Activated naive CD4-positive, alpha-beta T cell treated with anti-CD3 and anti-CD28 coated beads, Interleukin-2, amount 50 U/mL, for 72 hours (primary cell): Measurements from ENCODE around the gene IPO8. TPM values are rescaled to one million over a fixed set of nuclear protein-coding genes. Genes with fewer than 3 reads are reported as not detected.

Experiments used
- ATAC-seq, 2 donors: fragments of 150-1000 bp; cut with Tn5 transposase; 2 replicates each; pipeline ENCODE4 v1.10.0; 2021; ENCODE audit warnings: mild to moderate bottlenecking in 2 of 2, moderate library complexity in 2 of 2
- DNase-seq, 2 donors: peaks; one replicate each; pipeline ENCODE4 v3.0.0; 2021 to 2022; ENCODE audit warnings: low spot score in 2 of 2
- H3K27ac Mint-ChIP-seq, 2 donors: one replicate each; pipeline ENCODE4 v1.8.0; 2022; ENCODE audit warnings: mild to moderate bottlenecking in 2 of 2, mixed read lengths in 2 of 2
- H3K36me3 Mint-ChIP-seq, 2 donors: one replicate each; pipeline ENCODE4 v1.8.0; 2022; ENCODE audit warnings: mixed read lengths in 2 of 2
- H3K9me3 Mint-ChIP-seq, 2 donors: one replicate each; pipeline ENCODE4 v1.8.0; 2022; ENCODE audit warnings: mixed read lengths in 2 of 2
- total RNA-seq, 2 donors: library from RNA; stranded (reverse); gene quantifications; one replicate each; pipeline ENCODE4 v1.2.3, GENCODE V29; 2022

Gene IPO8
- 10 to 100 TPM; 28.4 to 49.3 TPM for total RNA-seq

DNA sequence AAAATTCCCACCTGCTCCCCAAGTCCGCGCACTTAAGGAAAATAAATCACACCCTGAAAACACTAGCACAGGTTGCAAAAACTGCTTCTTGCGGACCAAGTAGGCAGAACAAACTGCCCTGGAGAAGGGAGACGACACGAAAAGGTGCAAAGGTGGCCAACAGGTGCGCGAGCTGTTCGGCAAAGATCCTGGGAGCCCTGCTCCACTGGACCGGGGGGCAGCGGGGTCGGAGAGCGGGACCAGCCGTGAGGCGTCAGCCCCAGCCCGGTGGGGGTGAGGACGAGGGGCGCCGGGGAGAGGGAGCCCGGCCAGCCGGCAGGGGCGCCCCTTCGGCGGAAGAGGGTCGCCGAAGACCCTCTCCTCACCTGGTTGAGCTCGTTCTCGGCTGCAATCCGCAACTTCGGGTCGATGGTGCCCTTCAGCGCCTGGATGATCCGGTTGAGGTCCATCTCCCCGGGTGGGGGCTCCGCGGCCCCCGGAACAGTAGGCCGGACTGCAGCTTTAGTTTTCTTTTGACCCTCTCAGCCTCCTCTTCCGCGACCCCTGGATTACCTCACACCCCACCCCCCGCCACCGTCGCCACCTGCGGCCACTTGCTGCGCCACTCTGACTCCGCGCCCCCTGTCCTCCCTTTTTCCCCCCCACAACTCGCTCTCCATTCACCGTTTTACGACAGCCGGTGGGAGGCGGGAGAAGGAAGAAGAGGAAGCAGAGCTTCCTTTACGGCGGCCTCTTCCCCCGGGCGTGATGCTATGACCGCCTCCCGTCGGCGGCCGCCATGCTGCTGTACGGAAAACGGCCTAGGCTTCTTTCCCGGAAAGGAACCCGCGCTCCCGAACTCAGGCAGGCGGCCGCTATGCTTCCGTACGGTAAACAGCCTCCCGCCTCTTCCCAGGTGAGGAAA is at the start of gene IPO8:
TSS of gene IPO8 (minus strand) at position 671 of the 904 bp plus-strand sequence. CDS start at position 449, 222 bp downstream.
- peak; percentile 78 to 79 for DNase-seq

DNA sequence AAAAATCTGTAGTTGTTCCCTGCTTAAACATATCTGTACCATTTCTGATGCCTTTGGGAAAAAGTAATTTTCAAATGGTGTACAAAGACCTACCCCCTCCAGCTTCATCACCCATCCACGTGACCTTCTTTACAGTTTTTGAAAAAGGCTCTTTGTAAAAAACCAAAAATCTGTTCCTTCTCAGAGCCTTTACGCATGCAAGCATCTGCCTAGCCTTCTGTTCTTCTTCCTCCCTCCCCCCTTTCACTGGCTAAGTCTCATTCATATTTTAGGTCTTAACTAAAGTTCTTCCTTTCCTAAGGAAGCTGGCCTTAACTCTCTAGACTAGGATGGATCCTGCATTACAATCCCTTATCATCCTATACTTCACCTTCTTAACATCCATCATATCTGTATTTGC is 48.7 kb upstream of the IPO8 start:
- no peak overlapping the region for H3K27ac Mint-ChIP-seq
- DNase-seq (no peak), ATAC-seq (no peak)
- peaks cover 1 to 6% of the 10 kb centered on the region in 2 donors for H3K36me3 Mint-ChIP-seq
- no peaks in the 10 kb centered on the region for H3K9me3 Mint-ChIP-seq

More for the DNA sequence above, at the start of gene IPO8:
- Mint-ChIP-seq H3K27ac (peak within 1 kb of the TSS; percentile 97 to 100), H3K9me3 (no peaks in the 10 kb centered on the region), H3K36me3 (peaks cover 7 to 16% of the 10 kb centered on the region in 2 donors)
- peak; percentile 81 to 90 for ATAC-seq

DNA sequence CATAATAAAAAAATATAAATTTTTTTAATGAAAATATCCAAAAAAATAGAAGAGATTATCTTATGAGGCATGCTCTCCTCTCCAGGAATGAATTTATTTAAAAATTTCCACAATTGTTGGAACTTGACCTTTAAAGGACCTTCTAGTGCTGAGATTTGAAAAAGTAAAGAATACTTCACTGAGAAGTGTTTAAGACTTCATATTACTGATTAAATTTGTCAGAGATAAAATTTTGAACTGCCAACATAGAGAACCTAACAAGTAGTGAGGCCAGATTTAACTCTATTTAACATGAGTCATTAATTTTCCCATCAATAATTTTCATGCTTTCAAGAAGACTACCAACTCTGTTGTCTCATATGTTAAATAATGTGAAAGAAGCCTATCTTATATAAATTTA is 44.6 kb upstream of the IPO8 start:
- no peaks in the 10 kb centered on the region for H3K9me3 Mint-ChIP-seq
- no peak overlapping the region for H3K27ac Mint-ChIP-seq
- DNase-seq (no peak), ATAC-seq (no peak)
- peaks cover 7 to 11% of the 10 kb centered on the region in 2 donors for H3K36me3 Mint-ChIP-seq

DNA sequence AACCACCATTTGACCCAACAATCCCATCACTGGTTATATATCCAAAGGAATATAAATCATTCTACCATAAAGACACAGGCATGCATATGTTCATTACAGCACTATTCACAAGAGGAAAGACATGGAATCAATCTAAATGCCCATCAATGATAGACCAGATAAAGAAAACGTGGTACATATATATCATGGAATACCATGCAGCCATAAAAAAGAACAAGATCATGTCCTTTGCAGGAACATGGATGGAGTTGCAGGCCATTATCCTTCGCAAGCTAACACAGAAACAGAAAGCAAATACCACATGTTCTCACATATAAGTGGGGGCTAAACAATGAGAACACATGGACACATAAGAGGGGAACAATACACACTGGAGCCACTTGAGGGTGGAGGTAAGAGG is 43.4 kb upstream of the IPO8 start:
- no peak overlapping the region for H3K27ac Mint-ChIP-seq
- ATAC-seq (no peak), DNase-seq (no peak)
- H3K36me3 Mint-ChIP-seq = peaks cover 7 to 18% of the 10 kb centered on the region in 2 donors
- no peaks in the 10 kb centered on the region for H3K9me3 Mint-ChIP-seq

DNA sequence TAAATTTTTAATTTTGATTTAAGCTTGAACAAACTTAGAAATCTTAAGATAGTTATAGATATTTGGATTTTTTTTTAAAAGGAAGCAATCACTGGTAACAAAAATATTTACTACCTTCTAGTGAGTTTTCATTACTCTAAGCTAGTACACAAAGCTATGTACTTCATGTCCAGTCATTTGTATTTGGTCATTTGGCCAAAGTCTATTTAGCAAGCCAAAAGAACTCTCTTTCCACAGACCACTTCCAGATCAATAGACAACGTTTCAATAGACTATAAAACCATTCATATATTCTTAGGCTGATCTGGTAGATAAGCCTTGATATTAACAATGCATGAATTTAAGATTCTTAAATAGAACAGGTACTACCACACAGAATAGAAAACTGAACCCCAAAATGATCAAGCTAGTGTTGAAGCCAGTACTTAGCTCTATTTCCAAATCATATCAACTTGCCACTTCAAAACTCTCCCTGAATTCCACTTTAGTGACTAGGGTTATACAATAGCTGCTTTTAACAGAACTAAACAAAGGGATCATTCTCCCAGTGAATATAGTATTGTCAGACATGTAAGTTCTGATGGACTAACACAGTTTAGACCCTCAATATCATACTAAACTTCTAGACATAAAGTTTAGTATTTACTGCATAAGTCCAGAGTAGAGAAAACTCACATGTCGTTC is 37.4 kb upstream of the IPO8 start:
- no peak overlapping the region for H3K27ac Mint-ChIP-seq
- no peak for DNase-seq
- ATAC-seq = no peak

DNA sequence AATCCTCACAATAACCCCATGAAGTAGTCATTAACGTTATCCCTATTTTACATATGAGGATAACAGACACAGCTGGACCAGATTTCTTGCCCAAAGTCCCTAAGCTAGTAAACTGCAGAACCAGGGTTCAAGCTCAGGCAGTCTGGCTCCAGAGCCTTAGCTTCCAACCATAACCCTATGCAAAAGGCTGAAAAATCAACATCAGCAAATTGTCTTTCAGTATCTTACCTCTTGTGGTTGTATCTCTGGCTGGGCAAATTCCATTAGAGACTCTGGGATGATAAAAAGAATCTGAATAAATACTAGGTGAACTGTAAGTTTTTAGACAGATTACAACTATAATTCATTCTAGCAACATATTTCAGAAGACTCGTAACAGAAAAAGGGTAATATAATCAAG is 34.3 kb upstream of the IPO8 start:
- H3K9me3 Mint-ChIP-seq = no peaks in the 10 kb centered on the region
- ATAC-seq (no peak), DNase-seq (no peak)
- peaks cover 6 to 23% of the 10 kb centered on the region in 2 donors for H3K36me3 Mint-ChIP-seq
- no peak overlapping the region for H3K27ac Mint-ChIP-seq

More for the DNA sequence above, 37.4 kb upstream of the IPO8 start:
- peaks cover 6 to 29% of the 10 kb centered on the region in 2 donors for H3K36me3 Mint-ChIP-seq
- H3K9me3 Mint-ChIP-seq = no peaks in the 10 kb centered on the region

DNA sequence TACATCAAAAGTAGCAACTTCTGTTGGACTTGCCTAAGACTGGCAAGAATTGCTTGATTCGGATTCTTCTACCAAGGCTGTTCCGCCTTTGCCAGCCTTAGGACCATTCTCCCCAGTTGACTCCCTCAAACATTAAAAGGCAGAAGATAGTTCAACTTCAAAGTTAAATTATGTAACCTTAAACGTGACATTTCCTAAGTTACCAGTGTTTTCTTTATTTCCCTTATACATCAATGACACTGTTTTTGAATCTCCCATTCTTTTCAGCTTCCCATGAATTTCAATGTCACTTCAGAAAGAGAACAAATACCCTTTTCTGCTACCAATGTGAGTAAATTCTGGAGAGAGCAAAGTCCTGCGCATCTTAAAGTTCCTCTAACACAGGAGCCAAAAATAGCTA is 33.9 kb upstream of the IPO8 start:
- DNase-seq (no peak), ATAC-seq (no peak)
- peaks cover 6 to 19% of the 10 kb centered on the region in 2 donors for H3K36me3 Mint-ChIP-seq
- no peak overlapping the region for H3K27ac Mint-ChIP-seq
- H3K9me3 Mint-ChIP-seq = no peaks in the 10 kb centered on the region

DNA sequence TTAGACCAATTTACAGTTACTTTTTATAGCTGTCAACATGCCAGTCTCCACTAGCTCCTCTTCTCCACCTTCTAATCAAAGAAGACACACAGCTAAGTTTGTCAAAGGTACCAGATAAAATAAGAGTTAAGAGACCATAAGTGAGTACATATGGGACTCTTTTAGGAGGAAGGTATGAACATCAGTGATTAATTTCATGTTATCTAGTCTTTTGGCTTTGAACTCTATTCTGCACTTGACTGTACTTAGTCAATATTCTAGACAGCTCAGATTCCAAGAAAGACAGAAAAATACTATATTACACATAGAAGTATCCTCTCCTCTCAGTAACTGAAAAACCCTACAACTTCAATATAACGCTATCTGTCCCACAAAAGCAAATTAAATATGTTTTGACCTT is 31.0 kb upstream of the IPO8 start:
- ATAC-seq = peak in 1 of 2 donors; percentile 57
- no peaks in the 10 kb centered on the region for H3K9me3 Mint-ChIP-seq
- H3K36me3 Mint-ChIP-seq = peaks cover 6 to 14% of the 10 kb centered on the region in 2 donors
- no peak for DNase-seq
- H3K27ac Mint-ChIP-seq = no peak overlapping the region

DNA sequence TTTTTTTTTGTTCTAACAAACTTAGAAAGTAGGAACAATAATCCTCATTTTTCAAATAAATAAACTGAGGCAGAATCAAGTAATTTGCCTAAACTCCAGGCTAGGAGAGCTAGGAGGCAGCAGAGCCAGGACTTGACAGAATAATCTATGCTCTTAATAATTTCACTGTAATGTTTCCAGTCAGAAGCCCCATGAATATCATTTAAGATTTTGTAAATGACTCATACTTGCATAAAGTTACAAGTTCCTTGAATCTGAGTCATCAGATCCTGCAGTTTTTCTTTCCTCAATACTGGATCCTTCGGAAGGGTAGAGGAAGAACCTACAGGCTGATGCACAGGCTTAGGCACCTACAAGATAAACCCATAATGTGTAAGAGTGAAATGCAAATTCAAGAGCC is 30.1 kb upstream of the IPO8 start:
- Mint-ChIP-seq H3K9me3 (no peaks in the 10 kb centered on the region), H3K36me3 (peaks cover 6 to 14% of the 10 kb centered on the region in 2 donors)
- no peak for DNase-seq

DNA sequence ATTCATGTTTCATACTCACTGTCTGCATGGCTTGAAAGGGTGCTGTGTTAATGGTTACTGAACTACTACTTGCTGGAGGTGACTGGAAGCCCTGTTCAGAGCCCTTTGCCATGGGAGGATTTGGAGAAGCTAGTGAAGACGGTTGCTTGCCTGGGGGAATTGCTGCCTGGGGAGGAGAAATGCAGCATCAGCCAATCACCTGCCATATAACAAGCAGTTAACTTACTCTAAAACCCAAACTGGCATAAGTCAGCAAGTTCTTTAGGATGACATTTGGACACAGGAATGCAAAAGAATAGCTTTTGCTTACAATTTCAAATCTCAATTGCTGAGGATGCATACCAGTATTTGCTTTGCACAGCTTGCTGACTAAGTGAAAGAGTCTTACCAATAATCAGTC is 23.4 kb upstream of the IPO8 start:
- H3K27ac Mint-ChIP-seq = no peak overlapping the region
- no peak for DNase-seq
- H3K9me3 Mint-ChIP-seq = no peaks in the 10 kb centered on the region
- ATAC-seq = no peak
- H3K36me3 Mint-ChIP-seq = no peaks in the 10 kb centered on the region

More for the DNA sequence above, 30.1 kb upstream of the IPO8 start:
- ATAC-seq = no peak
- H3K27ac Mint-ChIP-seq = no peak overlapping the region

DNA sequence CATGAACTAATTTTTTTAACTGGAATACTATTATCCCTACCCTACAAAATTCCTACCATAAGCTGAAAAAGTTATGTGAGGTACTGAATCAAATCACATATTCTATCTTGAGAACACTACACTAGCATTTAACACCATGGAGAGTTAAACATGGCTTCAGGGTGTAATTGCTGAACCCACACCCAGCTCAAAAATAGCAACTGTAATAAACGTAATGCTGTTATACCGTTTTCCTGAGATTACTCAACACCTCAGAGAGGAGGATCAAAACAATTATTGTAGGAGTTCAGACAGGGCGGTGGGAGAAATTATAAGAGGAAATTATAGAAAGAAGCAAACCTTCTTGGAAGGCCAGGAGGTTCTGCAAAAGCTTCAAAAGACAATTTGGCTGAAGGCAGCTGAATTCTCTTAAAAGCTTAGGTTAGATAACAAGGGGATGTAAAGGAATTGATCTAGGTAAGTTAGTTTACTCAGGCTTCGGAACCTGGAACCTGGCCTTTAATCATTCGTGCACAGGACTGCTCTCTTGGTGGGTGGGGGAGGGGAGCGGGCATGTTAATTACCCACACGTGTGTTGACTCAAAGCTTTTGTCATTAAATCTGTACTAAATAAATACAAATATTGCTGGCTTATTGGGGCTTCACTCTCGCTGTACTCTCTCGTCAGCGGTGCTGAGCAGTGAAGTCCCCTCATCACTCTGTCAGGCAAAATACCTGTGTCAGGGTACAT is 12.1 kb upstream of the IPO8 start:
- ATAC-seq = no peak
- no peak overlapping the region for H3K27ac Mint-ChIP-seq
- no peaks in the 10 kb centered on the region for H3K36me3 Mint-ChIP-seq
- DNase-seq = no peak
- H3K9me3 Mint-ChIP-seq = no peaks in the 10 kb centered on the region

DNA sequence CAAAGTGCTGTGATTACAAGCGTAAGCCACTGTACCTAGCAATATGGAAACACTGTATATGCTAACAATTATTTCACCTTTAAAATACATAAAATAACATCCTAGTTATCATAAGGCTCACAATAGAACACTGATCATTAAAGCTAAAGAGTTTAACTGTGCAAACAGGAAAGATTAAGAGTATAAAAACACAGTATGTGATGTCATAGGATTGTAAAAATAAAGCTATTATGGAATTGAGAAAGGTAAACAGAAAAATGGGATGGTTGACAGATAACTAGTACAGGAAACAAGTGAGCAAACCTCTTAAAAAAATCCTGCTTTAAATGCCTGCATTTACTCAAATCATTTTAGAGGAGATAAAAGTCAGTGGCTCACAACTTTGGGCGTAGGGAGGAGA is 10.8 kb upstream of the IPO8 start:
- Mint-ChIP-seq H3K9me3 (no peaks in the 10 kb centered on the region), H3K27ac (no peak overlapping the region), H3K36me3 (no peaks in the 10 kb centered on the region)
- DNase-seq = no peak
- ATAC-seq = no peak

DNA sequence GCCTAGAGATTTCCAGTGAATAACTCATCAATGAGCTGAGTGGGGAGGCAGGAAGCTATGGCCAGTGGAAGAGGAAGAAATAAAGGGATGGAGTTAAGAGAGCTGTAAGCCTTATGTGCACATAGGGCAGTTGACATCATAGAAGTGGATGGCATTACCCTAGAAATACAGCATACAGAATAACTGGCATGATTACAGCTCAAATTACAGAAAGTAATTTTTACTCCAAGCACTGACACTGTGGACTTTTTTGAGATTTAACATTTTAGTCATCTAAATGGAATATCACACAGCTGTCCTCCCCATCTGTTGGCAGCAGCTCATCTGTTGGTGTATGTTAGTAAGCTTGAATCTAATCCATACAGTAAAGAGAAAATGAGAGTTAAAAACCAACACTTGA is 5.4 kb upstream of the IPO8 start:
- no peak for DNase-seq
- no peak for ATAC-seq
- Mint-ChIP-seq H3K36me3 (peaks cover 2 to 3% of the 10 kb centered on the region in 2 donors), H3K9me3 (no peaks in the 10 kb centered on the region), H3K27ac (no peak overlapping the region)

DNA sequence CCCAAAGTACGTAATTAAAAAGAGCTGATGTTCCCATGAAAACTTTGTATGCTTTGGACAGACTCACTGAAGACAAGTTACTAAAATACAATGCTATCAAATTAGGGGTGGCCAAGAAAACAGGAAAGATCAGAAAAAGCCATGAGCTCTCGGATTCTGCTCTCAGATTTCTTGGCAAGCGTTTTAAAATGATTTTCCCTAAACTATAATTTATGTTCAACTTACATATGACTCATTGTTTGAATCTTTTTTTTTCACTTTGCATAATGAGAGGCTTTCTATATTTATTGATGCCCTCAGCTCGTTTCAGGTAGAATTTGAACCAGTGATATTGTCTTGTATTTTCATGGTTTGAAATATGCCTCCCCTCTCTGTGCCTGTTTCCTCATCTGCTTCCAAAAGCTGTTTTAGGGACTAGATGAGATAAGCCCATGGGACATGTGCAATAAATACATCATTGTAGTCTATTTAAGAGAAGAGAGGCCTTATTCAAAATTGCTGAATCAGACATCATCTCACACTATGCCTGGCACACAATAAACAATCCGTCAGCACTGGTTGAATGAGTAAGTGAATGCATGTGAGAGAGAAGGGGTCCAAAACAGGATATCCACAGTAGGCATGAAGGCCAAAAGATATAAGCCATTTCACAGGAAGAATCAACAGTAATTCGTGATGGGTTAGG is 4.7 kb upstream of the IPO8 start:
- H3K27ac Mint-ChIP-seq = no peak overlapping the region
- H3K36me3 Mint-ChIP-seq = peaks cover 7 to 8% of the 10 kb centered on the region in 2 donors

DNA sequence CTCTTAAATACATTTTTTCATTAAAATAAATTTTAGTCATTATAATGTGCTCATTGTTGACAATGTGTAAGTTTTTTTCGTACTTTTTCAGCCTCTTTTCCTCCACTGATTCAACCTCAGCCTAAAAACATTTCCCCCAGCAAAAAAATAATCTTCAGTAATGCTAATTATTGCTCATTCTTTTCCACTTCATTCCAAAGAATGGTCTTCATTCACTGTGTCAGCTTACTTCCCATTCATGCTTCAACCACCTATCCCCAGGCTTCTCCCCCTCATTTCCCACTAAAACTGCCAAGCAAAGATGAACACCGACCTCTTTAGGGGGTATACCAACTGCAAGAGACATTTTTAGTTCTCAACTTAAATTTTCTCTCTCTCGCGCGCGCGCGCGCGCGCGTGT is 2.7 kb upstream of the IPO8 start:
- DNase-seq (no peak), ATAC-seq (no peak)
- Mint-ChIP-seq H3K36me3 (peaks cover 7 to 16% of the 10 kb centered on the region in 2 donors), H3K9me3 (no peaks in the 10 kb centered on the region), H3K27ac (no peak overlapping the region)

More for the DNA sequence above, 4.7 kb upstream of the IPO8 start:
- H3K9me3 Mint-ChIP-seq = no peaks in the 10 kb centered on the region
- ATAC-seq (no peak), DNase-seq (no peak)

DNA sequence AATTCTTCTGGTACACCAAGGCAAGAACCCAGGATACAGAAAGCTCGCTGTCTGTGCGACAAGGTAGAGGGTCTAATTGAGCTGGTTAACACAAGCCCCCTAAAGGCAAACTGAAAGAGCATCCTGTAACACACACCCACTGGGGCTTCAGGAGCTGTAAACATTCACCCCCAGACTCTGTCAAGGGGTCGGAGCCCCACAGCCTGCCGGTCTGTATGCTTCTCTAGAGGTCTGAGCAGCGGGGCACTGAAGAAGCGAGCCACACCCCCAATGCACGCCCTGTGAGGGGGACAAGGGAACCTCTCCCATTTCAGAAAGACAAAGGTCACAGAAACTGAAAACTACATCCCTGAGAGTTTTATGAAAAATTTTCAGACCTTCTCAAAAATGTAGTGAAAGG is 1.3 kb upstream of the IPO8 start:
- ATAC-seq (no peak), DNase-seq (no peak)
- Mint-ChIP-seq H3K9me3 (no peaks in the 10 kb centered on the region), H3K27ac (peak overlapping the region in 1 of 2 donors; percentile 100), H3K36me3 (peaks cover 7 to 16% of the 10 kb centered on the region in 2 donors)
